NT2/D1 (cell line): ENCODE data around the gene KRTAP10-7.

ENCODE experiments used
- SUZ12 ChIP-seq: IDR thresholded peaks from 2 replicates; pipeline ENCODE4 v1.6.1; 2011; ENCODE audit not compliant: insufficient read length, insufficient read depth; ENCODE audit errors: extremely low read depth
- YY1 ChIP-seq: IDR thresholded peaks from 2 replicates; pipeline ENCODE4 v1.6.1; 2011; ENCODE audit not compliant: insufficient read length, insufficient read depth
- ZNF274 ChIP-seq: IDR thresholded peaks from 2 replicates; pipeline ENCODE4 v1.6.1; 2011; ENCODE audit warnings: mild to moderate bottlenecking, low read depth, low read length

DNA sequence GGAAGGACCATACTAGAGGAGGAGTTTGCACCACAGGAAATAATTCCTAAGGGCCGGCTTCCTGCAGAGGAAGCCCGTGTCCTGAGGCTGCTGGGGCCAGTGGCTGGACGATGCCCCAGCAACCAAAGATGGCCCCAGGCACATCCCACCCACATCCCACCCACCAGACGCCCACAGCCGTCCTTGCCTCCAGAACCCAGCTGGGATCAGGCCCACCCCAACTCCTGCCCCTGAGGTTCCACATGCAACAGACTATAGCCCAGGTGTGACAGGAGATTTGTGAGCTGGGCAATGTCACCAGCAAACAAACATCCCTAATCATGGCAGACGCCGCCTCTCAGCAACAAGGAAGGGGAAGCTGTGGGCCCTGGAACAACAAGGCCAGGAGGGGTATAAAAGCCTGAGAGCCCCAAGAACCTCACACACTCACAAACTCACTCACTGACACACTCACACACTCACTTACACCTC lies 26.3 kb downstream of the KRTAP10-7 start, which contains the start of gene KRTAP10-9:
- TF ChIP-seq ZNF274 = no peak
- TF ChIP-seq YY1 = no peak
- no peak for TF ChIP-seq SUZ12
